OCI-LY1 (cell line): Measurements from ENCODE around the gene SPHK2.

ENCODE experiments used
- EZH2 ChIP-seq: fragments of 200-600 bp; sonication (generic), shearing (Covaris generic); IDR thresholded peaks from 2 replicates; pipeline ENCODE4 v1.8.0; 2017; ENCODE audit warnings: borderline replicate concordance, mixed run types, mild to moderate bottlenecking, antibody characterized with exemption, low read length, moderate library complexity, mixed read lengths
- TF ChIP-seq, protein P1 (sequence below): fragments of 200-600 bp; sonication (generic), shearing (Covaris generic); IDR thresholded peaks from 2 replicates; pipeline ENCODE4 v1.5.1; 2017; ENCODE audit warnings: mild to moderate bottlenecking, antibody characterized with exemption, low read length, moderate library complexity, mixed read lengths

- TF ChIP-seq EZH2: no peak
- TF ChIP-seq, protein P1, sequence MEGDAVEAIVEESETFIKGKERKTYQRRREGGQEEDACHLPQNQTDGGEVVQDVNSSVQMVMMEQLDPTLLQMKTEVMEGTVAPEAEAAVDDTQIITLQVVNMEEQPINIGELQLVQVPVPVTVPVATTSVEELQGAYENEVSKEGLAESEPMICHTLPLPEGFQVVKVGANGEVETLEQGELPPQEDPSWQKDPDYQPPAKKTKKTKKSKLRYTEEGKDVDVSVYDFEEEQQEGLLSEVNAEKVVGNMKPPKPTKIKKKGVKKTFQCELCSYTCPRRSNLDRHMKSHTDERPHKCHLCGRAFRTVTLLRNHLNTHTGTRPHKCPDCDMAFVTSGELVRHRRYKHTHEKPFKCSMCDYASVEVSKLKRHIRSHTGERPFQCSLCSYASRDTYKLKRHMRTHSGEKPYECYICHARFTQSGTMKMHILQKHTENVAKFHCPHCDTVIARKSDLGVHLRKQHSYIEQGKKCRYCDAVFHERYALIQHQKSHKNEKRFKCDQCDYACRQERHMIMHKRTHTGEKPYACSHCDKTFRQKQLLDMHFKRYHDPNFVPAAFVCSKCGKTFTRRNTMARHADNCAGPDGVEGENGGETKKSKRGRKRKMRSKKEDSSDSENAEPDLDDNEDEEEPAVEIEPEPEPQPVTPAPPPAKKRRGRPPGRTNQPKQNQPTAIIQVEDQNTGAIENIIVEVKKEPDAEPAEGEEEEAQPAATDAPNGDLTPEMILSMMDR: no peak
Observed at GRCh38 chr19:48673436-48674100, 54.3 kb downstream of the SPHK2 start.
